Measurements from ENCODE around the gene ZNF853. TPM values are rescaled to one million over a fixed set of nuclear protein-coding genes. Genes with fewer than 3 reads are reported as not detected.
A peak's percentile ranks its signal among the peaks of the same experiment; 100 is the strongest.

ZNF853 gene
- total RNA-seq, 3 donors from 2014 or later = 5.8 to 11.7 (median 11.5) TPM

DNA sequence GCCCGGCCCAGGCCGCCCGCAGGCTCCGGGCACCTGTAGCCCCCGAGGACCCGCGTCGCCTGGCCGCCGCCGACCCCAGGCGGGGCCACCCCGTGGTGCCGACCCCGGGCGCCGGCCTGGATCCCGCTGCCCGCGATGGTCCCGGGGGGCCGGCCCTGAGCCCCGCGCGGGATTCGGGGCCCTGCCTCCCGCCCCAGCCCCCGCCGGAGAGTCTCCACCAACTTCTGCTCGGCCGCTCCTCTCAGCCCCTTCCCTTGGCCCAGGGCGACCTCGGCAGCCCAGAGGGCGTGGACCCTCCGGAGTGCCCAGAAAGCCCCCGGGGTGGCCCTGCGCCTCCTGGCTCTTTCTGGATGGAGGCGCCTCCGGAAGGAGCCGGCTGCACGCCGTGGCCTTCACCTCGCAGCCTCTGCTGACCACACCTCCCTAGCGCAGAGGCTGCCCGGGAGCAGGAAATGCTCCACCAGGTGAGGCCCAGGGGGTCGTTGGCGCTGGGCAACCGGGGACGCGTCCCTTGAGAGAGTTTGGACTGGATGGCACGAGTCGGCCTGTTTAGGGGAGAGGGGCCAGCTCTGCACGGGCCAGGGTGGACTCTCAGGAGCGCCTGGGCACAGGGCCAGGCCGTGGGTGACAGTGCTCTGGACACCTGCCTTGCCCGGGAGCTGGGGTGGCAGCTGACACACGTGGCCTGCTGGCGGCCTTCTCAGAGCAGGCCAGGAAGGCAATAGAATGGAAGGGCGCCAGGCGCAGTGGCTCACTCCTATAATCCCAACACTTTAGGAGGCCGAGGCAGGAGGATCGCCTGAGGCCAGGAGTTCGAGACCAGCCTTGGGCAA lies 529 bp downstream of the ZNF853 start:
- Histone ChIP-seq H3K27ac (peak overlapping the region in 1 of 2 donors; percentile 58), H3K4me3 (peak overlapping the region; percentile 56 to 94 (median 74)), H3K27me3 (no peaks in the 10 kb centered on the region), H3K4me1 (no peaks in the 10 kb centered on the region), H3K36me3 (peaks cover 1% of the 10 kb centered on the region), H3K9me3 (no peaks in the 10 kb centered on the region)
- no peak for TF ChIP-seq POLR2A (IDR thresholded peaks at IDR 0.05)
- TF ChIP-seq POLR2AphosphoS5 (IDR thresholded peaks at IDR 0.05) = no peak
- no peak for TF ChIP-seq CTCF (IDR thresholded peaks at IDR 0.05)
- no peak for DNase-seq (ENCODE audit: low spot score in 2 of 2)
- intact Hi-C loops (cut with DNase I; ENCODE audit: low total_unique reads) = no loop called here

DNA sequence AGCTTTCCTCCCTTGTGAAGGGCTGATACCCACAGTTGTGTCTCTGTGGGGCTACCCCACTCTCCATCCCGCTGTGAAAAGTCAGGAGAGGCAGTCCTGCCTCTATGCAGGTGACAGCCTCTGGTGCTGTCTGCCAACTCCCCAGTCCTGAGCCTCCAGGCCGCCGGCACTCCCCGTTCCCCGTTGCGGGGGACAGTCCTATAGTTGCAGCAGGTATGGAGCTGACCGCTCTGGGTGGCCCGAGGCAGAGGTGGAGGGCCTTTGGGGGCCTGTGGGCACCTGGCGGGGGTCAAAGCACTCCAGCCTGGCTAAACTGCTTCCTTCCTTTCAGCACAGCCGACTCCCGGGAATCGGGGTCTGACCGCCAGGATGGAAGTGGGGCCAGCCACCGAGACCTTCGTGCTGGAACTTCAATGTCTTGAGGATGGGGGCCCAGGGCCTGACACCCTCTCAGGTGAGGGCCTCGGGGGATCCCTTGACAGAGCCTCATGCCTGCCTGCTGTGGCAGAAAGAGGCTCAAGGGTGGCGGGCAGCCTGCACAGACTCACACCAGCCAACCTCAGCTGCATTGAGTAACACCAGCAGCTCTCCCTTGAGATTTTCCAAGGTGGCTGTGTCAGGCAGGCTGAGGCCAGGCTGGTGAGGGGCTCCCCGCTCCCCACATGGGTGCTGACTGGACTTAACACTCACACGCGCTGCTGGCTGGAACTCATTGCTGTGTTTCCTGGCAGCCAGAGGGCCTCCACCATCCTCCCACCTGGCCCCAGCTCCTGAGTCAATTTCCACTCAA lies 1.6 kb downstream of the ZNF853 start:
- DNase-seq (ENCODE audit: low spot score in 2 of 2) = no peak
- Histone ChIP-seq H3K36me3 (peaks cover 6% of the 10 kb centered on the region), H3K4me1 (no peaks in the 10 kb centered on the region), H3K27ac (no peak overlapping the region), H3K27me3 (no peaks in the 10 kb centered on the region), H3K9me3 (no peaks in the 10 kb centered on the region), H3K4me3 (peak overlapping the region in 1 of 3 donors; percentile 74)
- TF ChIP-seq POLR2A (IDR thresholded peaks at IDR 0.05) (no peak), POLR2AphosphoS5 (IDR thresholded peaks at IDR 0.05) (no peak), CTCF (IDR thresholded peaks at IDR 0.05) (no peak)
- intact Hi-C loops (cut with DNase I; ENCODE audit: low total_unique reads) = no loop called here

- Histone ChIP-seq H3K27ac (no peak overlapping the region), H3K36me3 (peaks cover 6% of the 10 kb centered on the region), H3K27me3 (no peaks in the 10 kb centered on the region), H3K4me1 (no peaks in the 10 kb centered on the region), H3K9me3 (no peaks in the 10 kb centered on the region), H3K4me3 (no peak overlapping the region)
- intact Hi-C loops (cut with DNase I; ENCODE audit: low total_unique reads) = no loop called here
- DNase-seq (ENCODE audit: low spot score in 2 of 2) = no peak
- TF ChIP-seq CTCF (IDR thresholded peaks at IDR 0.05) (no peak), POLR2A (IDR thresholded peaks at IDR 0.05) (no peak), POLR2AphosphoS5 (IDR thresholded peaks at IDR 0.05) (no peak)
Measured at GRCh38 chr7:6618621-6619020, 3.2 kb downstream of the ZNF853 start.

DNA sequence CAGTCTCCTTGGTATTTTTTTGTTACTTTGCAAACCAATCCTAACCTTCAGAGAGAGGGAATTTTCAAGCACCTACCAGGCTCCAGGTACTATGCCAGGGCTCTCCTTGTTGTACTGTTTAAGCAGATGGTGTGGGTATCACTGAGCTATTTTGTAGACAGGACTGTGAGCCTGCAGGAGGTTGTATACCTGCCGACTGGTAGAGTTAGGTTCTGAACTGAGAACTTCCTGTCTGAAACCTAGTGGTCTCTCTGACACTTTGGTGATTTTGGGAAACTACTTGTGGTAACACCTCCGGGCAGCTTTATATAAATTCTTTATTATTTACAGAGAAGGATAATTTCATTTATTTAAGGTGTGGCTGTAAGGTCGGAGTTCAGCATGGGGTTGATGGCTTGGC lies 4.6 kb downstream of the ZNF853 start:
- H3K27ac ChIP-seq = no peak overlapping the region
- H3K27me3 ChIP-seq = no peaks in the 10 kb centered on the region
- peaks cover 6% of the 10 kb centered on the region for H3K36me3 ChIP-seq
- H3K4me3 ChIP-seq = no peak overlapping the region
- no peaks in the 10 kb centered on the region for H3K4me1 ChIP-seq
- H3K9me3 ChIP-seq = no peaks in the 10 kb centered on the region
- intact Hi-C loops (cut with DNase I; ENCODE audit: low total_unique reads) = no loop called here
- no peak for TF ChIP-seq POLR2AphosphoS5 (IDR thresholded peaks at IDR 0.05)
- no peak for TF ChIP-seq CTCF (IDR thresholded peaks at IDR 0.05)
- TF ChIP-seq POLR2A (IDR thresholded peaks at IDR 0.05) = no peak
- no peak for DNase-seq (ENCODE audit: low spot score in 2 of 2)
